Esophagus muscularis mucosa (tissue), 4 donors: ENCODE data around the gene VRK2. TPM values are rescaled to one million over a fixed set of nuclear protein-coding genes. Genes with fewer than 3 reads are reported as not detected.

ENCODE experiments used
- DNase-seq: peaks from one replicate; pipeline ENCODE4 v3.0.0-alpha.2; 2017; ENCODE audit errors: extremely low spot score
- H3K27ac ChIP-seq, 4 donors: fragments of 200-600 bp; sonication (generic); replicated peaks in 1 of 4; 1 replicate in 3 of 4; 2 replicates in 1 of 4; pipeline ENCODE4 v1.5.1; 2016 to 2019; ENCODE audit warnings: mild to moderate bottlenecking in 1 of 4
- H3K27me3 ChIP-seq, 4 donors: fragments of 200-600 bp; sonication (generic); one replicate each; pipeline versions ENCODE4 v1.5.1 to v1.6.0; 2016 to 2019
- H3K36me3 ChIP-seq, 4 donors: fragments of 200-600 bp; sonication (generic); one replicate each; pipeline ENCODE4 v1.5.1; 2016 to 2019
- H3K4me1 ChIP-seq, 4 donors: fragments of 200-600 bp; sonication (generic); one replicate each; pipeline ENCODE4 v1.5.1; 2016 to 2019
- H3K4me3 ChIP-seq, 4 donors: fragments of 200-600 bp; sonication (generic); 1 replicate in 2 of 4; 2 replicates in 2 of 4; pipeline ENCODE4 v1.5.1; 2016 to 2019; ENCODE audit warnings: mild to moderate bottlenecking in 4 of 4, moderate library complexity in 1 of 4
- H3K9me3 ChIP-seq, 4 donors: fragments of 200-600 bp; sonication (generic); 1 replicate in 3 of 4; 2 replicates in 1 of 4; pipeline ENCODE4 v1.5.1; 2016 to 2019
- CTCF ChIP-seq, 3 experiments: fragments of 200-600 bp in 2 of 3; fragments of 450-650 bp in 1 of 3; sonication (generic) in 2 of 3; IDR thresholded peaks; one replicate each; pipeline ENCODE4 v1.5.1; 2017 to 2019; ENCODE audit warnings: antibody characterized with exemption in 3 of 3, mild to moderate bottlenecking in 2 of 3, moderate library complexity in 1 of 3
- EP300 ChIP-seq: sonication (generic); formaldehyde crosslinking; IDR thresholded peaks from one replicate; pipeline ENCODE4 v1.6.1; 2017; ENCODE audit warnings: antibody characterized with exemption
- POLR2A ChIP-seq: fragments of 450-650 bp; IDR thresholded peaks from one replicate; pipeline ENCODE4 v1.6.1; 2017; ENCODE audit warnings: antibody characterized with exemption, moderate library complexity, mild to moderate bottlenecking, low read depth
- POLR2AphosphoS5 ChIP-seq, 2 donors: sonication (generic); formaldehyde crosslinking; IDR thresholded peaks; one replicate each; pipeline ENCODE4 v1.6.1; 2017; ENCODE audit warnings: antibody characterized with exemption in 2 of 2
- WGBS: methylation state at CpG from one replicate; pipeline ENCODE4 v1.1.5; 2018; 5-methylcytosine and 5-hydroxymethylcytosine counted together
- intact Hi-C: fragments of 100-400 bp; cut with DNase I; formaldehyde crosslinking; loops from one replicate; pipeline ENCODE4 v1.15.1; 2023
- total RNA-seq, 4 donors: library from RNA; depleted of rRNA; stranded (reverse); fragments of >200 nt; gene quantifications; one replicate each; pipeline versions ENCODE4 v1.1.0 to v1.2.1, GENCODE V29; 2016

Gene VRK2
- total RNA-seq, 4 donors from 2014 or later: 25.8 to 31.3 (median 28.7) TPM

DNA sequence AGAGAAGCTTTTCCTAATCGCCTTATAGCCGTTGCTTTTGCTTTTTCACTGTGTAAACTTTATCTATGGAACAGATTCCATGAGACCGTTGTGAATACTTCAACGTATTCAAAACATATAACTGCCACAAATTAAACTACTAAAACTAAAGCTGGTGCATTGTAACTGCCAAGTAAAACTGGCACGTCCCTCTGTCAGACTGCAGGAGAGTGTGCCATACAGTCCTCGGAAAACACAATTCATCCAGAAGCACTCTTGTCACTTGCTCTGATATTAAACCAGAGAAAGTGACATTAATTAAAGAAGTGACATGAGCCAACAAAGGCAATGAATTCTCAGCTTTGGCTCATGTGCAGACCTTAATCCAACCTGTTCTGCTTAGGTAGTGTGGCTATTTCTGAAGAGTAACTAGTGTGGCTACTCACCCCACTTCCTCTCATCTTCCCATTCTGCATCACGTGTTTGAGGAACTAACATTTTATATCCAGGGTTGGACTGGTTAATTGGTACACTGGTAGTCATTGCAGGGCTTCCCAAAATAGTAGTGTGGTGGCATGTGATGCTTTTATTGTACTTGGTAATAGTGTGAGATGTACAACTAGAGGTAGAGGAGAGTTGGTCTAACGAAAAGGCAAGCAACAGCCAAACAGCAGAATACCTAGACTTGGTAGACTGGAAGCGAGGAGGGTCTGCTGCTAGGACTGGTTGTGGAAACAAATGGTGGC is 9.7 kb downstream of the VRK2 start:
- H3K4me1 ChIP-seq: no peaks in the 10 kb centered on the region
- no peak for DNase-seq
- no peak overlapping the region for H3K27ac ChIP-seq
- intact Hi-C loops: no loop called here
- no peaks in the 10 kb centered on the region for H3K9me3 ChIP-seq
- no peak for TF ChIP-seq CTCF (IDR thresholded peaks at IDR 0.05)
- TF ChIP-seq POLR2A: no peak
- TF ChIP-seq EP300: no peak
- no peak for TF ChIP-seq POLR2AphosphoS5 (IDR thresholded peaks at IDR 0.05)
- no peaks in the 10 kb centered on the region for H3K27me3 ChIP-seq
- 86% methylated on average over 9 of the region's 9 CpGs for WGBS
- H3K4me3 ChIP-seq: no peak overlapping the region
- peaks cover 4 to 16% (median 5%) of the 10 kb centered on the region in 4 donors for H3K36me3 ChIP-seq

- Histone ChIP-seq H3K27ac (no peak overlapping the region), H3K27me3 (no peaks in the 10 kb centered on the region), H3K4me3 (no peak overlapping the region), H3K4me1 (no peaks in the 10 kb centered on the region), H3K36me3 (peaks cover 4 to 16% (median 5%) of the 10 kb centered on the region in 4 donors), H3K9me3 (no peaks in the 10 kb centered on the region)
- intact Hi-C loops: no loop called here
- no peak for TF ChIP-seq POLR2A
- no peak for TF ChIP-seq CTCF (IDR thresholded peaks at IDR 0.05)
- TF ChIP-seq EP300: no peak
- TF ChIP-seq POLR2AphosphoS5 (IDR thresholded peaks at IDR 0.05): no peak
- whole genome bisulfite sequencing: 75% methylated on average over 6 of the region's 6 CpGs
- DNase-seq: no peak
Observed at GRCh38 chr2:58057707-58058530, 11.3 kb downstream of the VRK2 start.

DNA sequence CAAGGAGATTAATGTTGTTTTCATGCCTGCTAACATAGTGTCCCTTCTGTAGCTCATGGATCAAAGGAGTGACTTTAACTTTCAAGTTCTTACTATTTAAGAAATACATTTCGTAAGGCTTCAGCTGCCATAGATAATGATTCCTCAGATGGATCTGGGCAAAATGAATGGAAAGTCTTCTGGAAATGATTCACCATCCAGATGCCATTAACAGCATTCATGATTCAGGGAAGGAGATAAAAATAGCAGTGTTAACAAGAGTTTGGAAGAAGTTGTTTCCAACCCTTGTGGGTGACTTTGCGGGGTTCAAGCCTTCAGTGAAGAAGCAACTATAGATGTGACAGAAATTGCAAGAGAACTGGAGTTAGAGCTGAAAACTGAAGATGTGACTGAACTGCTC is 17.0 kb downstream of the VRK2 start:
- intact Hi-C loops: no loop called here

GRCh38 chr2:58064086-58064485 is 17.5 kb downstream of the VRK2 start:
- Histone ChIP-seq H3K27ac (no peak overlapping the region), H3K9me3 (no peaks in the 10 kb centered on the region), H3K36me3 (peaks cover 0 to under 1% (median 0%) of the 10 kb centered on the region in 4 donors), H3K4me3 (no peak overlapping the region), H3K27me3 (no peaks in the 10 kb centered on the region), H3K4me1 (peaks cover 0 to 9% (median 3%) of the 10 kb centered on the region in 4 donors)
- intact Hi-C loops: no loop called here
- TF ChIP-seq CTCF (IDR thresholded peaks at IDR 0.05): no peak
- no peak for TF ChIP-seq POLR2A
- no peak for TF ChIP-seq POLR2AphosphoS5 (IDR thresholded peaks at IDR 0.05)
- TF ChIP-seq EP300: no peak
- WGBS: 94% methylated on average over 2 of the region's 2 CpGs
- DNase-seq: no peak

More for the DNA sequence above, 17.0 kb downstream of the VRK2 start:
- 69% methylated on average over 2 of the region's 2 CpGs for WGBS
- no peak for DNase-seq
- peaks cover 0 to 9% (median 3%) of the 10 kb centered on the region in 4 donors for H3K4me1 ChIP-seq
- H3K36me3 ChIP-seq: peaks cover 0 to 3% (median 0%) of the 10 kb centered on the region in 4 donors
- no peaks in the 10 kb centered on the region for H3K9me3 ChIP-seq
- no peak overlapping the region for H3K4me3 ChIP-seq
- TF ChIP-seq POLR2A: no peak
- TF ChIP-seq POLR2AphosphoS5 (IDR thresholded peaks at IDR 0.05): no peak
- no peak for TF ChIP-seq EP300
- no peak for TF ChIP-seq CTCF (IDR thresholded peaks at IDR 0.05)
- H3K27me3 ChIP-seq: no peaks in the 10 kb centered on the region
- no peak overlapping the region for H3K27ac ChIP-seq
